GM18519 (cell line): Measurements from ENCODE around the gene KAT5.
A peak's percentile ranks its signal among the peaks of the same experiment; 100 is the strongest.
"Not testable (repeated sequence)": the region's sequence is repeated elsewhere in the genome, so short reads cannot be mapped to it uniquely, and the experiment has no call there.

Experiments used
- ATAC-seq: cut with Tn5 transposase; IDR thresholded peaks from one replicate; pipeline ENCODE4 v1.9.1; 2021; ENCODE audit warnings: mild to moderate bottlenecking, moderate library complexity; ENCODE audit not compliant: unreplicated experiment, low FRiP score

KAT5 gene

GRCh38 chr11:65711785-65712632 is at the start of gene KAT5:
KAT5 (plus strand) TSS chr11:65712252; CDS start chr11:65712268, 16 bp downstream.
- peak; percentile 55 for ATAC-seq

DNA sequence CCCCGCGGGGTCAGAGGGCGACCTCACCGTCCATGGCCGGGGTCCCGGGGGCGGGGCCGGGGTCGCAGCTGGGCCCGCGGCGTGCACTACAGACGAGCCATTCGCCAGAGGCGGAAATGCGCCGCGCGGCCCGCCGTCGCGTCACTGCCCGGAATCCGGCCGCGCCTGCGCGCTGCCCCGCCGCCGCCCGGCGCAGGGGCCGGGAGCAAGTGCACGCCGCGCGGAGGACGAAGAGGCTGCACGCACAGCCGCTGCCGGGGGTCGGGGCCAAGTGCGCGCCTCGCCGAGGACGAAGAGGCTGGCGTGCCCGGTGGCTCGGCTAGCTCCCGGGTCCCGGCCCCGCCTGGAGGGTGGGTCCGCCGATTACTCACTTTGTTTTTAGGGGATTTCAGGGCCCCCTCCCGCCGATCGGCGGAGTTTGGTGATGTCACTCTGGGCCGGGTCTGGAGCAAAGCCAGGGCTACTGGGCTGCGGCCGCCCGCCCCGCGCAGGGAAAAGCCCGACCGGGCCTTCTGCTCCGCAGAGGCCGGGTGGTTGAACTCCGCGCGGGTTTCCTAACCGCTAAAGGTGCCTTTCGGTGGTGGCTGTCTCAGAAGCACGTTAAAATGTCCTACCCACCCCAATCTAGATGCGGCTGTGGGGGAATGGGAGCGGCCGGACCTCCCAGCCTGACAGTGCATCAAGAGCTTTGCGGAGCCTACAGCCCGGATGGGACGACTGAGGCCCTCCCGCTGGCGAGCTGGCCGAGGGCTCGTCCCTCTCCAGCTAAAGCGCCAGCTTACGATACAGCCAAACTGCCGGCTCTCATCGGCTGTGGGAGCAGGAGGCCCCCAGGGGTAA is 49.0 kb upstream of the KAT5 start, which contains the start of gene RELA:
Gene RELA, minus strand, starts transcription at position 118 of the 840 bp plus-strand sequence. Its CDS starts 84 bp downstream, at position 34.
- peak; percentile 64 for ATAC-seq

DNA sequence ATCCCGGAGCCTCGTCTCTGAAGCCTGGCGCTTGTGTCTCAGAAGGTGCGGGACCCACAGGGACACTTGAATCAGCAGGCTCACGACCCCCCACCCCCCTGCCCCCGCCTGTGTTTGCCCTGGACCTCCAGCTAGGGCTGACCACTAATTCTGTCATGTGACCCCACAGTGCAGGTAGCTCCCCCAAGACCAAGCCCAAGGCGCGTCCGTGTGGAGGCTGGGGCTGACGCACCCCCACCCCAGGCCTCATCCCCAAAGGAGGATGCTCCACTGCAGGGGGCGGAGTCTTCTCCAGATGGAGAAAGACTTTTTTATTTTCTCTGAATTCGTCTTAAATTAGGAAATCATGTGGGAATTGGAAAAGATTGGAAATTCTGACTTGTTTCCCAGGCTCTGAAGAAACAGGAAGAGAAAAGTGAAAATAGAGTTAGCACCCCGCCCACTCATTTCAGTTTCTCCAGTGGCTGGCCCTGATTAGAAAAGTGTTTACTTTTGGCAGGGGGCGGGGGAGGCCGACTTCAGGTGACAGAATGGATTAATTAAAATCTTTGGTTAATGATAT is 48.3 kb upstream of the KAT5 start:
- ATAC-seq: peak; percentile 10

- no peak for ATAC-seq
Measured at GRCh38 chr11:65672180-65672860, 39.7 kb upstream of the KAT5 start.

GRCh38 chr11:65672982-65673381 is 39.1 kb upstream of the KAT5 start:
- no peak for ATAC-seq

- ATAC-seq: no peak
Measured at GRCh38 chr11:65680192-65680743, 31.8 kb upstream of the KAT5 start.

GRCh38 chr11:65683480-65683879 is 28.6 kb upstream of the KAT5 start:
- not testable (repeated sequence) for ATAC-seq

GRCh38 chr11:65685981-65686380 is 26.1 kb upstream of the KAT5 start:
- ATAC-seq: no peak

DNA sequence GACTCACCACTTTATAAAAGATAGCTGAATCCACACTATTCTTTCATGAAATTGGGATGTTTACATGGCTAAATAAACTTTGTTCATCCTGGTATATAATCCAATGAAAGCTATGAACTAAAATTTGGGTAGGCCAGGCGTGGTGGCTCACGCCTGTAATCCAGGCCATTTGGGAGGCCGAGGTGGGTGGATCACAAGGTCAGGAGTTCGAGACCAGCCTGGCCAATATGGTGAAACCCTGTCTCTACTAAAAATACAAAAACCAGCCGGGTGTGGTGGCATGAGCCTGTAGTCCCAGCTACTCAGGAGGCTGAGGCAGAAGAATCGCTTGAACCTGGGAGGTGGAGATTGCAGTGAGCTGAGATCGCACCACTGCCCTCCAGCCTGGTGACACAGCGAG is 20.2 kb upstream of the KAT5 start:
- not testable (repeated sequence) for ATAC-seq

GRCh38 chr11:65692367-65692766 is 19.7 kb upstream of the KAT5 start:
- no peak for ATAC-seq

GRCh38 chr11:65695459-65696241 is 16.4 kb upstream of the KAT5 start:
- ATAC-seq: no peak

DNA sequence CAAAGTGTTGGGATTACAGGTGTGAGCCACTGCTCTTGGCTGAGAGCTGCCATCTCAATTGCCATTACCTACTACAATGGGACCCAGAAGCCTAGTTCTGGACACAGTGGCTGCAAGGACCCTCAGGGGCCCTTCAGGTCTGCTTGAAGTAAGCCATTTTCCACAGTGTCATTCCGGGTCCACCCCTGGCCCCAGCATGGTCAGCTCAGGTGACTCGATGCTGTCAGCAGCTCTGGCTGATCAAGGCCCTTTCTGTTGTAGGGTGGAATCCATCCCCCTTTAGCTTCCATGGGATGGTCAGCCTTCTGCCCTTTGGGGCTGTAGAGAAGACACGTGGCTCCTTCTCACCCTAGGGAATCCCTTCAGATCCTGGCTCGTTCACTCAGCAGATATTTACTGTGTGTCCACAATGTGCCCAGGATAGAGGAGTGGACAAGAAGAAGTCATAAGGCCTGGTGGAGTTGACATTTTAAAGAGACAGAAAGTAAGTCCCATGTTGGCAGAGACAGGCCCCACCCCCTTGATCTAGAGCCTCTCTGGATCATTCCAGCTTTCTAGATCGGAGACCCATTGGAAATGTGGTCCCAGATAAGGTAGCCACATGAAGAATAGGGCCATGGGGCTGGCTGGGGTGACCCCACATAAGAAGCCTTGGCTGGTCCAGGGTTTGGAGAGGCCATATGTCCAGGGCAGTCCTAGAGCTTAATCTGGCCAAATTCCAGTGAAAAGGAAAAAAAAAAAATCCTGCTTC is 15.1 kb upstream of the KAT5 start:
- no peak for ATAC-seq

GRCh38 chr11:65698205-65698604 is 13.8 kb upstream of the KAT5 start:
- ATAC-seq: no peak

DNA sequence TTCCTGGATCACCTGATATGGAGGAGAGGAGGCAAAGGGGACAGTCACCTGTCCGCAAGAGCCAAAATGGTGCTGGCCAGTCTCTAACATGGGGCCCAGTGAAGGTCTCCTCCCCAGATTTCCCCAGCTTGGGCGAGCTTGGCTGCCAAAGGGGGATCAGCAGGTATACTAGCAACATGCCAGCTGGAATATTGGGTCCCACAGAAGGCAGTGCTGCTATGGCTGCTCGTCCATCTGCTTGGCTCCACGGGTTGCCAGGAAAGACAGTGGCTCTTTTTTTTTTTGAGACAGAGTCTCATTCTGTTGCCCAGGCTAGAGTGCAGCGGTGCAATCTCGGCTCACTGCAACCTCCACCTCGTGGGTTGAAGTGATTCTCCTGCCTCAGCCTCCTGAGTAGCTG is 12.7 kb upstream of the KAT5 start:
- no peak for ATAC-seq

GRCh38 chr11:65700399-65700798 is 11.7 kb upstream of the KAT5 start:
- no peak for ATAC-seq

GRCh38 chr11:65701686-65702085 is 10.4 kb upstream of the KAT5 start:
- no peak for ATAC-seq

DNA sequence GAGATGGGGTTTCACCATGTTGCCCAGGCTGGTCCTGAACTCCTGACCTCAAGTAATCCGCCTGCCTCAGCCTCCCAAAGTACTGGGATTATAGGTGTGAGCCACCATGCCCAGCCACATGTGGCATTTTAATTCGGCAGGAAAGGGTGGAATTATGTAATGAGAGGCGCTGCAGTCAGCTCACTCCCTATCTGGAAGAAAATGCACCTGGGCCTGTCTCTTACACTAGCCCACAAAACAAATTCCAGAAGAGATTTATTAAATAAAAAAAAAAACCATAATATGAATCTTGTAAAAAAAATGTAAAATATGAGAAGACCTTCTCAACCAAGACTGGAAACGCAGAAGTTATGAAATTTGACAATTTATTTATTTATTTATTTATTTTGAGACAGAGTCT is 8.2 kb upstream of the KAT5 start:
- ATAC-seq: no peak

DNA sequence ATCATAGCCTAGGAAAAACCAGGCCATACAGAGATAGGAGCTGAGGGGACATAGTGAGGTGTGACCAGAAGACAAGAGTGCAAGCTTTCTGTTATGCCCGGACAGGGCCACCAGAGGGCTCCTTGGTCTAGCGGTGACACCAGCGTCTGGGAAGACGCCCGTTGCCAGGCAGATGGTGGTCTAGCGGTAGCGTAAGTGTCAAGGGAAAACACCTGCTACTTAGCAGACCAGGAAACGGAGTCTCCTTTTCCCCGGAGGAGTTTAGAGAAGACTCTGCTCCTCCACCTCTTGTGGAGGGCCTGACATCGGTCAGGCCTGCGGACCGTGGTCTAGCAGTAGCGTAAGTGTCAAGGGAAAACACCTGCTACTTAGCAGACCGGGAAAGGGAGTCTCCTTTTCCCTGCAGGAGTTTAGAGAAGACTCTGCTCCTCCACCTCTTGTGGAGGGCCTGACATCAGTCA is 5.7 kb upstream of the KAT5 start:
- ATAC-seq: not testable (repeated sequence)

GRCh38 chr11:65707002-65707401 is 5.0 kb upstream of the KAT5 start:
- not testable (repeated sequence) for ATAC-seq
